Panc1 (cell line): Measurements from ENCODE around the gene ATP11A. TPM values are rescaled to one million over a fixed set of nuclear protein-coding genes. Genes with fewer than 3 reads are reported as not detected.

Experiments
- ATAC-seq: fragments of 200-7000 bp; cut with Tn5 transposase; 2 replicates; pipeline ENCODE4 v1.9.1; 2020; ENCODE audit warnings: mild to moderate bottlenecking, moderate library complexity
- BruUV-seq: library from RNA; stranded (reverse); fragments of 400-500 nt; replicated peaks from 2 replicates; lab custom pipeline; 2021; lab: Mats Ljungman, UMichigan
- CTCF ChIA-PET: fragments of 300-600 bp; sonication (Branson Sonifier 250); formaldehyde crosslinking; loops from one replicate; lab custom pipeline; 2022; ENCODE audit warnings: antibody characterized with exemption; lab: Charles Lee
- POLR2A ChIA-PET: fragments of 300-600 bp; sonication (Branson Sonifier 250); formaldehyde crosslinking; loops from one replicate; lab custom pipeline; 2022; ENCODE audit warnings: antibody characterized with exemption; lab: Charles Lee
- DNase-seq: peaks from one replicate; pipeline ENCODE4 v3.0.0-alpha.2; 2010; ENCODE audit warnings: low read depth, low spot score
- H3K27ac ChIP-seq: 2 replicates; pipeline ENCODE4 v1.5.1; 2011; ENCODE audit warnings: mild to moderate bottlenecking, low read length, inconsistent platforms
- H3K27me3 ChIP-seq: fragments of 200-500 bp; sonication (Bioruptor generic); 2 replicates; pipeline ENCODE4 v1.6.0; 2014; ENCODE audit warnings: low read length, inconsistent platforms; ENCODE audit not compliant: control insufficient read depth, insufficient read depth
- H3K36me3 ChIP-seq: fragments of 200-500 bp; sonication (Bioruptor generic); 2 replicates; pipeline ENCODE4 v1.5.1; 2014; ENCODE audit warnings: inconsistent platforms, mild to moderate bottlenecking, low read length, moderate library complexity; ENCODE audit not compliant: control insufficient read depth, insufficient read depth
- H3K4me1 ChIP-seq: 2 replicates; pipeline ENCODE4 v1.5.1; 2011; ENCODE audit warnings: inconsistent platforms, mild to moderate bottlenecking, low read length, moderate library complexity; ENCODE audit not compliant: control insufficient read depth, insufficient read depth
- H3K4me3 ChIP-seq, 2 experiments: 2 replicates each; pipeline ENCODE4 v1.5.1; 2011 to 2012; ENCODE audit warnings: low read depth in 2 of 2, low read length in 2 of 2, mild to moderate bottlenecking in 2 of 2, inconsistent platforms in 1 of 2, moderate library complexity in 1 of 2
- H3K9me3 ChIP-seq: fragments of 200-500 bp; sonication (Bioruptor generic); 2 replicates; pipeline ENCODE4 v1.5.1; 2014; ENCODE audit warnings: low read depth, mild to moderate bottlenecking, inconsistent platforms, low read length, moderate library complexity; ENCODE audit not compliant: control insufficient read depth, insufficient read depth
- CTCF ChIP-seq: fragments of 450-650 bp; IDR thresholded peaks from 2 replicates; pipeline ENCODE4 v1.5.1; 2017; ENCODE audit warnings: mild to moderate bottlenecking
- POLR2AphosphoS5 ChIP-seq: IDR thresholded peaks from 2 replicates; pipeline ENCODE4 v1.6.1; 2012; ENCODE audit warnings: mild to moderate bottlenecking, low read depth, low read length, moderate library complexity
- REST ChIP-seq, 2 experiments: IDR thresholded peaks; 2 replicates each; pipeline ENCODE4 v1.6.1; 2011 to 2012; ENCODE audit warnings: low read depth in 2 of 2, control low read depth in 1 of 2, low read length in 1 of 2, mild to moderate bottlenecking in 1 of 2, moderate library complexity in 1 of 2; ENCODE audit not compliant: insufficient read depth in 1 of 2
- SIN3A ChIP-seq: IDR thresholded peaks from 2 replicates; pipeline ENCODE4 v1.6.1; 2012; ENCODE audit warnings: low read depth, mild to moderate bottlenecking, low read length, moderate library complexity, borderline replicate concordance; ENCODE audit not compliant: insufficient read depth
- TCF7L2 ChIP-seq: IDR thresholded peaks from 2 replicates; pipeline ENCODE4 v1.6.1; 2011; ENCODE audit warnings: mild to moderate bottlenecking, low read depth, low read length, inconsistent platforms
- in situ Hi-C: cut with HindIII; loops from 2 replicates; pipeline ENCODE4 v1.10.0; 2016; ENCODE audit warnings: low sequenced_read_pairs, low pct_unique_long_range_greater_than_20kb
- intact Hi-C: fragments of 100-400 bp; cut with micrococcal nuclease; formaldehyde crosslinking; loops from one replicate; pipeline ENCODE4 v1.10.0; 2022; ENCODE audit not compliant: unreplicated experiment
- total RNA-seq: library from RNA; stranded (reverse); gene quantifications from one replicate; pipeline ENCODE4 v1.2.1, GENCODE V29; 2021; ENCODE audit not compliant: unreplicated experiment

ATP11A gene
- total RNA-seq, 1 experiment from 2014 or later, result 85.8 TPM

- ATAC-seq, result no peak
- H3K4me1 ChIP-seq, result no peaks in the 10 kb centered on the region
- CTCF ChIA-PET, result no interaction called here
- BruUV-seq, result no TSS peak
- no peak for DNase-seq
- no peaks in the 10 kb centered on the region for H3K27me3 ChIP-seq
- H3K27ac ChIP-seq, result no peak overlapping the region
- intact Hi-C loops (no loop called here), in situ Hi-C loops (no loop called here)
- H3K4me3 ChIP-seq, result no peak overlapping the region
- no peaks in the 10 kb centered on the region for H3K36me3 ChIP-seq
- POLR2A ChIA-PET, result no interaction called here
- H3K9me3 ChIP-seq, result no peaks in the 10 kb centered on the region
- no peak for TF ChIP-seq POLR2AphosphoS5
- no peak for TF ChIP-seq SIN3A
- TF ChIP-seq TCF7L2, result no peak
- no peak for TF ChIP-seq REST (IDR thresholded peaks at IDR 0.05; ENCODE audit: insufficient read depth in 1 of 2, low read depth in 2 of 2, low read length in 1 of 2)
- TF ChIP-seq CTCF, result no peak
These were observed 118.7 kb downstream of the ATP11A start for GRCh38 chr13:112808377-112809140.

- intact Hi-C loops (no loop called here), in situ Hi-C loops (no loop called here)
- BruUV-seq, result no TSS peak
- Histone ChIP-seq H3K4me1 (no peaks in the 10 kb centered on the region), H3K36me3 (no peaks in the 10 kb centered on the region; the same call in 1 of the 2 replicates), H3K27me3 (no peaks in the 10 kb centered on the region), H3K4me3 (no peak overlapping the region), H3K27ac (no peak overlapping the region), H3K9me3 (no peaks in the 10 kb centered on the region)
- CTCF ChIA-PET, result no interaction called here
- no peak for DNase-seq
- ATAC-seq, result no peak
- no peak for TF ChIP-seq SIN3A
- no peak for TF ChIP-seq POLR2AphosphoS5
- TF ChIP-seq CTCF, result no peak
- TF ChIP-seq REST (IDR thresholded peaks at IDR 0.05; ENCODE audit: insufficient read depth in 1 of 2, low read depth in 2 of 2, low read length in 1 of 2), result no peak
- no peak for TF ChIP-seq TCF7L2
- POLR2A ChIA-PET, result no interaction called here
These were observed 119.8 kb downstream of the ATP11A start for GRCh38 chr13:112809332-112810315.
